GM19025 (cell line): ENCODE results near the gene UBA3.

Source experiments
- ATAC-seq: cut with Tn5 transposase; IDR thresholded peaks from one replicate; pipeline ENCODE4 v1.9.1; 2021; ENCODE audit warnings: mild to moderate bottlenecking, low read depth, moderate library complexity; ENCODE audit not compliant: unreplicated experiment

Gene UBA3

GRCh38 chr3:69079269-69080159, 651 bp downstream of the UBA3 start:
- ATAC-seq: peak; percentile 10

- ATAC-seq: no peak
Observed at GRCh38 chr3:69072928-69073327, 7.2 kb downstream of the UBA3 start.

GRCh38 chr3:69066121-69066520, 14.0 kb downstream of the UBA3 start:
- ATAC-seq: no peak

GRCh38 chr3:69065318-69065964, 14.7 kb downstream of the UBA3 start:
- ATAC-seq: no peak

- no peak for ATAC-seq
Observed at GRCh38 chr3:69063636-69064035, 16.5 kb downstream of the UBA3 start.

GRCh38 chr3:69059688-69060087, 20.5 kb downstream of the UBA3 start:
- no peak for ATAC-seq

GRCh38 chr3:69058947-69059224, 21.3 kb downstream of the UBA3 start:
- ATAC-seq: no peak

- peak; percentile 84 for ATAC-seq
Observed at GRCh38 chr3:69058180-69058946, 21.8 kb downstream of the UBA3 start.

GRCh38 chr3:69052472-69052898, 27.7 kb downstream of the UBA3 start:
- peak; percentile 2 for ATAC-seq

GRCh38 chr3:69051756-69052471, 28.3 kb downstream of the UBA3 start, which contains the start of gene TMF1:
TSS of gene TMF1 (minus strand) at chr3:69052333. CDS start at chr3:69052086, 247 bp downstream.
- peak; percentile 95 for ATAC-seq

GRCh38 chr3:69048990-69049389, 31.2 kb downstream of the UBA3 start:
- ATAC-seq: no peak

GRCh38 chr3:69044608-69045007, 35.6 kb downstream of the UBA3 start:
- no peak for ATAC-seq

GRCh38 chr3:69033470-69033869, 46.7 kb downstream of the UBA3 start:
- ATAC-seq: no peak

- ATAC-seq: no peak
Observed at GRCh38 chr3:69032737-69033136, 47.4 kb downstream of the UBA3 start.

GRCh38 chr3:69032142-69032541, 48.0 kb downstream of the UBA3 start:
- no peak for ATAC-seq

- ATAC-seq: no peak
Observed at GRCh38 chr3:69031635-69032034, 48.5 kb downstream of the UBA3 start.

GRCh38 chr3:69020857-69021256, 59.3 kb downstream of the UBA3 start:
- no peak for ATAC-seq

GRCh38 chr3:69020424-69020823, 59.7 kb downstream of the UBA3 start:
- ATAC-seq: no peak

GRCh38 chr3:69016901-69017300, 63.3 kb downstream of the UBA3 start:
- ATAC-seq: no peak

GRCh38 chr3:69016102-69016501, 64.1 kb downstream of the UBA3 start:
- ATAC-seq: no peak
